Occipital lobe (tissue), 2 donors: Measurements from ENCODE around the gene MBD6. TPM values are rescaled to one million over a fixed set of nuclear protein-coding genes. Genes with fewer than 3 reads are reported as not detected.
"Not testable (repeated sequence)": the region's sequence is repeated elsewhere in the genome, so short reads cannot be mapped to it uniquely, and the experiment has no call there.

Experiments used
- DNase-seq: peaks from one replicate; lab custom pipeline; 2025; lab: John Stamatoyannopoulos, UW
- total RNA-seq: library from RNA; depleted of rRNA; stranded (reverse); fragments of >200 nt; gene quantifications from one replicate; pipeline ENCODE4 v1.2.3, GENCODE V29; 2014

Gene MBD6
- total RNA-seq, 1 donor from 2014 or later = 2.0 TPM

DNA sequence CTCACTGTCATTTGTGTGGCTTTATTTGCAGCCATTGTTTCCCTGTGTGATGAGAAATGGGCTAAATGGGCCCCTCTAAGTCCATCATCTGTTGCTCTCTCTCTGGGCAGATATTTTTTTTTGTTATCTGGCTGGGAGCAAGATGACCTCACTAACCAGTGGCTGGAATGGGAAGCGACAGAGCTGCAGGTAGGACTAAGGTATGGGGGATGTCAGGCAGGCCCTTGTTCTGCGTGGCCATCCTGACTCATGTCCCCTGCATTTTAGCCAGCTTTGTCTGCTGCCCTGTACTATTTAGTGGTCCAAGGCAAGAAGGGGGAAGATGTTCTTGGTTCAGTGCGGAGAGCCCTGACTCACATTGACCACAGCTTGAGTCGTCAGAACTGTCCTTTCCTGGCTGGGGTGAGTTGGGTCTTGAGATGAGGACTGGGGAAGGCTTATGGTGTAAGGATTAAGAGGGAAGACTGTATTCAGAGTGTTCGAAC, 33.4 kb upstream of the MBD6 start:
- no peak for DNase-seq

DNA sequence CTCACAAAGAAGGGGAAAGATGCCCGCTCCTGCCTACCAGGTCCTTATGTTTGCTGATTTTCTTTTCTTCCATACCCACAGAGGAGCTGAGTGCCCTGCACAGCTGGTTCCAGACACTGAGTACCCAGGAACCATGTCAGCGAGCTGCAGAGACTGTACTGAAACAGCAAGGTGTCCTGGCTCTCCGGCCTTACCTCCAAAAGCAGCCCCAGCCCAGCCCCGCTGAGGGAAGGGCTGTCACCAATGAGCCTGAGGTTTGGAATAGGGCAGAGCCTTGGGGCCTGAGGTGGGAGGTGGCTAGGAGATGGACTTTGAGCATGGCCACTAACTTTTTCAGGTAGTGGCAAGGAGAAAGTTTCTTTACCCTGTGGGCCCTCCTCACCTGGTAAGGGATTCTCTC, 32.5 kb upstream of the MBD6 start:
- DNase-seq = no peak

DNA sequence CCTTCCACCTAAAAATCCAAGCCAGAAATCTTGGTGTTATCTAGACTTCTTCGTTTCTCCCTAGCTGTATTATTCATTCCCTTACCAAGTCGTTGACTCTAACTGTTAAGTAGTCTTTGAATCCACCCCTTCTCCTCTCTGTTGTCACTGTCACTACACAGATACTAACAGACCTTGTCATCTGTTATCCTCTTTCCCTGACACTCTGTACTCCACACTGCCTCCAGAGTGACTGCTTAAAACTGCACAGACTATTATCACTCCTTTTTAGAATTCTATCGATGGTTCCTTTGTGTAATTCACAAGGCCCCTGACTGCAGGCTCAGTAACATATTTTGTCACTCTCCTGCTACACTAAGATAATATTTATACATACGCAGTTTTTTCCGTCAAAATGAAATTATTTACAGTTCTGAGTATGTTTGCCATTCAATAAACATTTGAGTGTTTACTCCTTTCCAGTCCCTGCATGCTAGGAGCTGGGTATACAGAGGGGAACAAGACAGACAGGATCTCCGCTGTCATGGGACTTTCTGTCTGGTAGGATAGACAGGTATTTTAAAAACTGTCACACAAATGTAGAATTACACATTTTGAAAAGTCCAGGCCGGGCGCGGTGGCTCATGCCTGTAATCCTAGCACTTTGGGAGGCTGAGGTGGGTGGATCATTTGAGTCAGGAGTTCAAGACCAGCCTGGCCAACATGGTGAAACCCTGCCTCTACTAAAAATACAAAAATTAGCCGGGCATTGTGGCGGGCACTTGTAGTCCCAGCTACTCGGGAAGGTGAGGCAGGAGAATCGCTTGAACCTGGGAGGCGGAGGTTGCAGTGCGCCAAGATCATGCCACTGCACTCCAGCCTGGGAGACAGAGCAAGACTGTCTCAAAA, 31.0 kb upstream of the MBD6 start:
- DNase-seq = no peak

DNA sequence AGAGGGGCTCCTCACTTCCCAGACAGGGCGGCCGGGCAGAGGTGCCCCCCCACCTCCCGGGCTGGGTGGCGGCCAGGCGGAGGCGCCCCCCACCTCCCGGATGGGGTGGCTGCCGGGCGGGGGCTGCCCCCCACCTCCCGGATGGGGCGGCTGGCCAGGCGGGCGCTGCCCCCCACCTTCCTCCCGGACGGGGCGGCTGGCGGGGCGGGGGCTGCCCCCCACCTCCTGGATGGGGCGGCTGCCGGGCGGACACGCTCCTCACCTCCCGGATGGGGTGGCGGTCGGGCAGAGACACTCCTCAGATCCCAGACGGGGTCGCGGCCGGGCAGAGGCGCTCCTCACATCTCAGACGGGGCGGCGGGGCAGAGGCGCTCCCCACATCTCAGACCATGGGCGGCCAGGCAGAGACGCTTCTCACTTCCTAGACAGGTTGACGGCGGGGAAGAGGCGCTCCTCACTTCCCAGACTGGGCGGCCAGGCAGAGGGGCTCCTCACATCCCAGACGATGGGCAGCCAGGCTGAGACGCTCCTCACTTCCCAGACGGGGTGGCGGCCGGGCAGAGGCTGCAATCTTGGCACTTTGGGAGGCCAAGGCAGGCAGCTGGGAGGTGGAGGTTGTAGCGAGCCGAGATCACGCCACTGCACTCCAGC, 27.4 kb upstream of the MBD6 start:
- not testable (repeated sequence) for DNase-seq

DNA sequence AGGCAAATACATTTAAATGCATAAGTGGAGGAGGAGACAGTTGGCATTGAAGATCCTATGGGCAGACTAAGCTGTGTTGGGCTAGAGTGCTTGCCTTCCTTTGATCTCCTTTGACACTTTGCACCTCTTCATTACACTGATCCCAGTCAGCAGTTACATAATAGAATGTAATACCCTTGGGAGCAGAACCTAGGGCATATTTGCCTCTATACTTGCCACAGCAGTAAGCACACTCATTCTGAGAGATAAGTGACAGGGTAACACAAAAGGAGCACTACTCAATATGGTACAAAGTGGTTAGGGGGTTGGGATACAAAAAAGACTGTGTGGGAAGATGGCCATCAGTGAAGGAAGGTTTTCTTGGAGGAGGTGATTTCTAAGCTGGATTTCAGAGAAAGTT, 25.8 kb upstream of the MBD6 start:
- no peak for DNase-seq

DNA sequence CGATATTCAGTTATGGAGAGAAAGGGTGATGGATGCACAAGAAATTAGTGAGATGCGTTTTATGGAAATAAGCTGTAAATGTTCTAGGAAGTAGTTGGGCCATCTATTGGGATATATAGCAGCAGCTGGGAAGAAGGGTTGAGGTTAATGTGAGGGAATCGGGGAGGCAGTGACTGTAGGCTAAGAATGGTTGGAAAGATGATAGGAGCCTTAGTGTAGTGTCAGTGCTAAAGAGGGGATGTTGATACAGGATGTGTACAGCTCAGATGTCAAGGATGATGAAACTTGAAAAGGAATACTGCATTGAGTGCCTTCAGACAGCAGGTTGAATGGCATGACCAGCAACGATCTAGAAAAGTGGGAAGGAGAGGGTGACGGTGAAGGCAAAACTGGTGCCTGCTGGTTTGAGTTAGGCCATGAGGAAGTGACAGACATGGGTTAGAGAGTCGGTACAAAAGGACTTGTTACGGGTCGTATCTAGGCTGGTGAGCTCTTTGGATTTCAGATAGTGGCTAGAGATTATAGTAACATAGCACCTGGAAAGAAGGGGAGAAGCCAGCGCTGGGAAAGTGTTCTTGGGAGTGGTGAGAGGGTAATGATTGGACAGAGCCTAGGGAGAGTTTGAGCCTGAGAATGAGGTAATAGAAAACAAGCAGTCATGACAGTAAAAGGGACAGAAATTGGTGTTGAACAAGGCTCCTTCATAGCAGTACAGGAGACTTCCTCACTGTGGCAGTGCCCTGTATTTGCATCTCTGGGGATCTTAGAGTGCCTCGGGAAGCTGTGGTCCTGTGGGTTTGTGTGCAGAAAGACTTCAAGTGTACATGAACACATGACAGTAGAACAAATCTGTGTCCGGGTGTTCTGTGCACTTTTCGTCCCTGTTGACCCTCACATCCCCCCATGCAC, 25.1 kb upstream of the MBD6 start:
- no peak for DNase-seq

DNA sequence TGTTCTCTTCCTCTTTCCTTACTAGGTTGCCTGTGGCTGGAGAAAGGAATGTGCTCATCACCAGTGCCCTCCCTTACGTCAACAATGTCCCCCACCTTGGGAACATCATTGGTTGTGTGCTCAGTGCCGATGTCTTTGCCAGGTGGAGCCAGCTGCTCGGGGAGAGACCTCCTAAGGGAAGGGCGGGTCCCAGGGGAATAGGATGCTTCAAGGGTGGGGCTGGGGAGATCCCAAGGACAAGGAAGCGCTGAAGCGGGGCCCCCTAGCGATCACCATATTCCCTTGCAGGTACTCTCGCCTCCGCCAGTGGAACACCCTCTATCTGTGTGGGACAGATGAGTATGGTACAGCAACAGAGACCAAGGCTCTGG, 24.5 kb upstream of the MBD6 start:
- DNase-seq = no peak

DNA sequence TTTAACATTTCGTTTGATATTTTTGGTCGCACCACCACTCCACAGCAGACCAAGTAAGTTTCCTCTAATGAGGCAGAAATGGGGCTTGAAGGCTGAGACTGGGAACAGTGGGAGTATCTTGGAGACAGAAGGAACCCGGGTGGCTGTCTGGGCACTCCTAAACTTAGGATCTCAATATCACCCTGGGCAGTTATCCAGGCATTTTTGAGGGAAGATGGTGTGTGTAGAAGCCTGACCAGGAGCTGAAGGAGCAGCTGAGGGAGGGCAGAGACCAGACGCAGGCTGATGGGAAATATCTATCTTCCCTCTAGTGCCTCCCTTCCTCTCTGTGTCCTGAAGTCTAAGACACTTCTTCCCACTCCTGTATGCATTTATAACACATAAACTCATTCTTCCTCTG, 24.1 kb upstream of the MBD6 start:
- DNase-seq = no peak

DNA sequence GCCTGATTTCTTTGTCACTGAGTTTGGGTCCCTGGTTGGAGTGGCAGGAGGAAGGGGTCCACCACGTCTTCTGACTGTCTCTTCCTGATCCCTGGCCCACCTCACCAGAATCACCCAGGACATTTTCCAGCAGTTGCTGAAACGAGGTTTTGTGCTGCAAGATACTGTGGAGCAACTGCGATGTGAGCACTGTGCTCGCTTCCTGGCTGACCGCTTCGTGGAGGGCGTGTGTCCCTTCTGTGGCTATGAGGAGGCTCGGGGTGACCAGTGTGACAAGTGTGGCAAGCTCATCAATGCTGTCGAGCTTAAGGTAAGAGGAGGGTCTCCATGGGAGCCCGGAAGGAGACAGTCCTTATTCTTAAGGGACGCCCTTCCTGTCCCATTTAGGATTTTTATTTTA, 22.4 kb upstream of the MBD6 start:
- no peak for DNase-seq

DNA sequence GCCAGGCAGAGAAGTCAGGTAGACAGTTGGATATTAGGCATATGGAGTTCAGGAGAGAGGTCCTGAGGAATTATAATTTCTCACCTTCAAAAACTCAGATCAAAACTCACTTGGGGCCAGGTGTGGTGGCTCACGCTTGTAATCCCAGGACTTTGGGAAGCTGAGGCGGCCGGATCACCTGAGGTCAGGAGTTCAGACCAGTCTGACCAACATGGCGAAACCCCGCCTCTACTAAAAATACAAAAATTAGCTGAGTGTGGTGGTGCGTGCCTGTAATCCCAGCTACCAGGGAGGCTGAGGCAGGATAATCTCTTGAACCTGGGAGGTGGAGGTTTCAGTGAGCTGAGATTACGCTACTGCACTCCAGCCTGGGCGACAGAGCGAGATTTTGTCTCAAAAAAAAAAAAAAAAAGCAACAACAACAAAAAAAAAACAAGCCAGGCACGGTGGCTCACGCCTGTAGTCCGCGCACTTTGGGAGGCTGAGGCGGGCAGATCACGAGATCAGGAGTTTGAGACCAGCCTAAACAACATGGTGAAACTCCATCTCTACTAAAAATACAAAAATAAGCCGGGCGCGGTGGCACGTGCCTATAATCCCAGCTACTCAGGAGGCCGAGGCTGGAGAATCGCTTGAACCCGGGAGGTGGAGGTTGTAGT, 20.2 kb upstream of the MBD6 start:
- not testable (repeated sequence) for DNase-seq

DNA sequence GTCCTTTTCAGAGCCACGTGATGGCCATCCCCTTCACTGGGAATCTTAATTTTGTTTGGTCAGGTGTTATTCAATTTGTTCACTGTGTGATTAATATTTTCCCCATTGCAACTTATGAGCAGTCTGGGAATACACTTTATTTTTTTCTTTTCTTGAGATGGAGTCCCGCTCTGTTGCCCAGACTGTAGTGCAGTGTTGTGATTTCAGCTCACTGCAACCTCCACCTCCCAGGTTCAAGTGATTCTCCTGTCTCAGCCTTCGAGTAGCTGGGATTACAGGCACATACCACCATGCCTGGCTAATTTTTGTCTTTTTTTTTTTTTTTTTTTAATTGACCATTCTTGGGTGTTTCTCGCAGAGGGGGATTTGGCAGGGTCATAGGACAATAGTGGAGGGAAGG, 16.1 kb upstream of the MBD6 start:
- DNase-seq = not testable (repeated sequence)

DNA sequence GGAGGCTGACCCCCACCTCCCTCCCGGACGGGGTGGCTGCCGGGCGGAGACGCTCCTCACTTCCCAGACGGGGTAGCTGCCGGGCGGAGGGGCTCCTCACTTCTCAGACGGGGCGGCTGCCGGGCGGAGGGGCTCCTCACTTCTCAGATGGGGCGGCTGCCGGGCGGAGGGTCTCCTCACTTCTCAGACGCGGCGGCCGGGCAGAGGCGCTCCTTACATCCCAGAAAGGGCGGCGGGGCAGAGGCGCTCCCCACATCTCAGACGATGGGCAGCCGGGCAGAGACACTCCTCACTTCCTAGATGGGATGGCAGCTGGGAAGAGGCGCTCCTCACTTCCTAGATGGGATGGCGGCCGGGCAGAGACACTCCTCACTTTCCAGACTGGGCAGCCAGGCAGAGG, 14.8 kb upstream of the MBD6 start:
- DNase-seq = not testable (repeated sequence)

DNA sequence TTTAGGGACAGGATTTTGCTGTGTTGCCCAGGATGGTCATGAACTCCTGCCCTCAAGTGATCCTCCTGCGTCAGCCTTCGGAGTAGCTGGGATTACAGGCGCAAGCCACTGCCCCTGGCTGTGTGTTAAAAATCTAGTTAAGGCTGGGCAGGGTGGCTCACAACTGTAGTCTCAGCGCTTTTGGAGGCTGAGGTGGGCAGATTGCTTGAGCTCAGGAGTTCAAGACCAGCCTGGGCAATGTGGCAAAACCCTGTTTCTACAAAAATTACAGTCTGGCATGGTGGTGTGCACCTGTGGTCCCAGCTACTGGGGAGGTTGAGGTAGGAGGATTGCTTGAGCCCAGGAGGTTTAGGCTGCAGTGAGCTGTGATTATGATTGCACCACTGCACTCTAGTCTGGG, 11.5 kb upstream of the MBD6 start:
- DNase-seq = no peak

DNA sequence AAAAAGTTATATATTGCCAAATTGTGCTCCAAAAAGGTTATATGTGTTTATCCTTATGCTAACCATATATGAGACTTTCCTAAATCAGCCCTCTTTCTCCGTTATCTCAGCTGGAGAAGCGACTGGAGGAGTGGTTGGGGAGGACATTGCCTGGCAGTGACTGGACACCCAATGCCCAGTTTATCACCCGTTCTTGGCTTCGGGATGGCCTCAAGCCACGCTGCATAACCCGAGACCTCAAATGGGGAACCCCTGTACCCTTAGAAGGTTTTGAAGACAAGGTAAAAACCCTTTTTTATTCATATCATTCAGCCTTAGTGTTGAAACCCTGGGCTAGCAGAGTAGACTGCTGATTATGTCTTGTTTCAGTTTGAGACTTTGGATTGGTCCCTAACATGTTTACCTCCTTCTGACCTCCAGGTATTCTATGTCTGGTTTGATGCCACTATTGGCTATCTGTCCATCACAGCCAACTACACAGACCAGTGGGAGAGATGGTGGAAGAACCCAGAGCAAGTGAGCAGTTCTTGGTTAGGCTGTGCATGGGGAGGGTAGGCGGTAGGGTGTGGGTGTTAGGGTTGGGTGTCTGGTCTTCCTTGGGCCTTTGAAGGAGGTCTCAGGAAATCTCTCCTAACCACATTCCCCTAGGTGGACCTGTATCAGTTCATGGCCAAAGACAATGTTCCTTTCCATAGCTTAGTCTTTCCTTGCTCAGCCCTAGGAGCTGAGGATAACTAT, 10.9 kb upstream of the MBD6 start:
- no peak for DNase-seq

DNA sequence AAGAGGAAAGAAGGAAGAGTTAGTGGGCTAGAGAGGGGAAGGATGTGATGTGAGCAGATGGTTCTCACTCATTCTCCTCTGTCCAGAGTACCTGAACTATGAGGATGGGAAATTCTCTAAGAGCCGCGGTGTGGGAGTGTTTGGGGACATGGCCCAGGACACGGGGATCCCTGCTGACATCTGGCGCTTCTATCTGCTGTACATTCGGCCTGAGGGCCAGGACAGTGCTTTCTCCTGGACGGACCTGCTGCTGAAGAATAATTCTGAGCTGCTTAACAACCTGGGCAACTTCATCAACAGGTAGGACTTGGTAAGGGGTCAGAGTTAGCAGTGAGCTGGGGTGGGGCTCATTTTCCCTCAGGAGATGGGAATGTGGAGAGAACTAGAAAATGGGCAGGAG, 10.0 kb upstream of the MBD6 start:
- DNase-seq = no peak

DNA sequence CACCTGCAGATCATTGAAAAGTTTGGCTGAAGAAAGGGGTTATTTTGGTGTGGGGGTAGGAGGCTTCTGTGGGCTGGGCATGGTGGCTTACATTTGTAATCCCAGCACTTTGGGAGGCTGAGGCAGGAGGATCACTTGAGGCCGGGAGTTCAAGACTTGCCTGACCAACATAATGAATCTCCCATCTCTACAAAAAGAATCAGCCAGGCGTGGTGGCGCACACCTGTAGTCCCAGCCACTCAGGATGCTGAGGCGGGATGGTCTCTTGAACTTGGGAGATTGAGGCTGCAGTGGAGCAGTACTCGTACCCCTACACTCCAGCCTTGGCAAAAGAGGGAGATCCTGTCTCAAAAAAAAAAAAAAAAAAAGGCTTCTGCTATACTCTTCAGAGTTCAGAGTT, 9.4 kb upstream of the MBD6 start:
- no peak for DNase-seq

DNA sequence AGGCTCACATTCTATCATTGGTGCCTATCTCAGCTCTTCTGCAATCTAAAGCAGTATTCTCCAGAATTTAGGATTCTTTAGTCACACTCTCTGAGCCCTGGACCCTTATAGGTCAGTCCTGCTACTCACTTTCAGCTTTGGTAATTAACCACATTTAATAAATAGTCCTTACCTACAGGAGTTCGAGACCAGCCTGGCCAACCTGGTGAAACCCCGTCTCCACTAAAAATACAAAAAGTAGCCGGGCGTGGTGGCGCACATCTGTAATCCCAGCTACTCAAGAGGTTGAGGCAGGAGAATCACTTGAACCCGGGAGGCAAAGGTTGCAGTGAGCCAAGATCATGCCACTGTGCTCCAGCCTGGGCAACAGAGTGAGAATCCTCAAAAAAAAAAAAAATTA, 8.9 kb upstream of the MBD6 start:
- not testable (repeated sequence) for DNase-seq

DNA sequence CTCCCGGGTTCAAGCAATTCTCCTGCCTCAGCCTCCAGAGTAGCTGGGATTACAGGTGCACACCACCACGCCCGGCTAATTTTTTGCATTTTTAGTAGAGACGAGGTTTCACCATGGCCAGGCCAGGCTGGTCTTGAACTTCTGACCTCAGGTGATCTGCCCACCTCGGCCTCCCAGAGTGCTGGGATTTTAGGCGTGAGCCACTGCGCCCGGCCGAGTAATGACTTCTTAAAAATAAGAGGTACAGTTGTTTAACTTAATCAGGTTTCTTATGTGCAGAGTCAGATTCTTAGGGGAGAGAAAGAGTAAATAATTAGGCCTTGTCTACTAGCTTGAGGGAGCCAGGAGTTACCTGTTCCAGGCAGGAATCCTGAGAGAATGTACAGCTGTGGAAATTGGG, 8.4 kb upstream of the MBD6 start:
- DNase-seq = not testable (repeated sequence)

DNA sequence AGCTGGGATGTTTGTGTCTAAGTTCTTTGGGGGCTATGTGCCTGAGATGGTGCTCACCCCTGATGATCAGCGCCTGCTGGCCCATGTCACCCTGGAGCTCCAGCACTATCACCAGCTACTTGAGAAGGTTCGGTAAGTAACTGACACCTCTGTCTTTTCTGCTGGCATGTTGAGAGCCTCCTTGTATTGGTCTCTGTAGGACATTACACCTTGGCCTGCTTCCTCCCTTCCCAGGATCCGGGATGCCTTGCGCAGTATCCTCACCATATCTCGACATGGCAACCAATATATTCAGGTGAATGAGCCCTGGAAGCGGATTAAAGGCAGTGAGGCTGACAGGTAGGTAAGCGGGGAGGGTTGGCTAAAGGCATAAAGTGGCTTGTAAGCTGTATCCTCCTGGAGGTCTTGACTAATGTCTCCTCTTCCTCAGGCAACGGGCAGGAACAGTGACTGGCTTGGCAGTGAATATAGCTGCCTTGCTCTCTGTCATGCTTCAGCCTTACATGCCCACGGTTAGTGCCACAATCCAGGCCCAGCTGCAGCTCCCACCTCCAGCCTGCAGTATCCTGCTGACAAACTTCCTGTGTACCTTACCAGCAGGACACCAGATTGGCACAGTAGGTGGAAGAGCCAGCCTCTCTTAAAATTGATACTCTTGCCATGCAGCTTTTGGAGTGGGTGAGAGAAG, 7.8 kb upstream of the MBD6 start:
- no peak for DNase-seq

DNA sequence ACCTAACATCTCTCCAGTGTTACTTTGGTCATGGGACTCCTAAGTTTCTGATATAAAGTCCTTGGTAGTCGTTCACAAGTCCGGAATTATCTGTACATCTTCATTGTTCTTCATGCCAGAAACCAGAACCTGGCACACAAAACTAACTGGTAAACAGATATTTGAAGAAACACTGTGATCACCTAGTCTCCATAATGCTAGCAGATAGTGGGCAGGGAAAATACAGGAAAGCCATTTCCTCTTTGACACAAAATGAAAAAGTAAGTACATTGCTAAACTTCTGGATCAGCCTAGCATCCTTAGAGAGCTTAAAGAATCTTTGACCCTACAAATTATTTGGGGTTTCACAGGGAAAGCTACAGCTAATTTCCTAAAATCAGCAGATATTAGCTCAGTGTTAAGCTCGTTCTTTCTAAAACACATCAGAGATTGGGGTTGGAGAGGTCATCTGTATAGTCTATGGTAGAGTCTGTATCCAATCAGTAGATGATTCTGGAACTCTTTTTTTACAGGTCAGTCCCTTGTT, 7.2 kb upstream of the MBD6 start:
- no peak for DNase-seq
